ENCODE data around the gene PDIA6. TPM values are rescaled to one million over a fixed set of nuclear protein-coding genes. Genes with fewer than 3 reads are reported as not detected.
A peak's percentile ranks its signal among the peaks of the same experiment; 100 is the strongest.
"Not testable (repeated sequence)": the region's sequence is repeated elsewhere in the genome, so short reads cannot be mapped to it uniquely, and the experiment has no call there.

Gene PDIA6
- total RNA-seq, 1 donor from 2014 or later, result 119 TPM

DNA sequence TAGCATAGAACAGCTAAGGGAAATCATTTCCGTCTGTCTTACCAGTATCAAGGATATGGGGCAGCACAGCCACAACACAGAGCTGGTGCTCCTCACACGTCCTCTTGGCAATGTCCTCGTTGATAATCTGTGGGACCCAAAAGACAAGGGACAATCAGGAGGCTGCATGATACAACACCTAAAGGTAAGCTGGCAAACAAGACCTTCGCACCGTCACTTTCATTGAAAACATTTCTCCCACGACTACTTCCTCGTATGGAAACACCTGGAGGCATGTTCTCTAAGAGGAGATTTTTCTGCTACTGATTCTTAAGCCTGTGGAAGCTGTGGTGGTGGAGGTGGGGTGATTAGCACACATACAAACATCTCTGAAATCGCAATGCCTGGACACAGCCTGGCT is 23.7 kb downstream of the PDIA6 start:
- no peak for ATAC-seq
- no peak for DNase-seq
- intact Hi-C loops (cut with micrococcal nuclease), result no loop called here

- intact Hi-C loops (cut with micrococcal nuclease), result no loop called here
- DNase-seq (no peak), ATAC-seq (no peak)
These were observed 25.2 kb downstream of the PDIA6 start for GRCh38 chr2:10787176-10787968.

DNA sequence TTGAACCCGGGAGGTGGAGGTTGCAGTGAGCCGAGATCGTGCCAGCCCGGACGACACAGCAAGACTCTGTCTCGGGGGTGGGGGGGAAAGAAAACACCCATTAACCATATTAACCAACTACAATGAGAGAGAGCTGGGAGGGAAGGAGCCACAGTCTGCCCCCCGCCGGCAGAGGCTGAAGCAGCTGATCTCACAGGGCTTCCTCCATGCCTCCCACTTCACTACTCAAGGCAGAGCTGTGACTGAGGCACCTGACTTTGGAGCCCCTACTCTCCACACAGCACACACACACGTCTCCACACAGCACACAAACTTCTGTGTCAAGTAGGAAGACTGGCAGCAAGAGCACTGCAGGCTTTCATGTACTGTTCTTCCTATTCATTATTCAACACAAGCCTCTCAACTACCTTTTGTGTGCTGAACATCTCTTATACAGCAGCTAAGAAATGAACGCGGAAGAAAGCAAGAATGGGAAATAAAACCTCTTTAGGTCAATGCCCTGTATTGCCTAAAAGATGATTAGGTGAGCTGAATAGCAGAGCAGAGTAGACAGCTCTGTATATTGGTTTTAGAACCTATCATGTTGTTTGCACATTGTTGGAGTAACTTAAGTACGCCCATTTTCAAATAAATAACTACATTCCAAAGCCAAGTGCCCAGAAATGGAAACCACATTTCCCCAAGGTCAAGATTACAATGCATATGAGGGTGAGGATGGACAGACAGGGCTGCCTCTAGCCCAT is 26.2 kb downstream of the PDIA6 start:
- intact Hi-C loops (cut with micrococcal nuclease), result no loop called here
- no peak for DNase-seq
- ATAC-seq, result no peak

DNA sequence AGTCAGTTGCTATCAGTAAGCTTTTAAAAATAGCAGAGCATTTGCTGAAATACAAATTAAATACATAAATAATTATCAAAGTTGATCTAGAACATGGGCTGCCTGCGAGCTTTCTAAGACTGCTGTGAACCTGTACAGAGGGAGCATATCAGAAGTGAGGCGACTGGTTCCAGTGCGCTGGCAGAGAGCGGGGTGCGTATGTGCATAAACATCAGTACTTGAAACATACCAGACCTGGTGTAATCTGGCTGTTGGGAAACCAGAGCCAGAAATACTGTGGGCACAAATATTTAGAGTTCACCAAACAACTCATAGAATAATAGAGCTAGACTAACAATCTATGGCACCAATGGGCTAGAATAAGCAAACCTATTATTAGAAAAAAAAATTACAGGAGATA is 27.3 kb downstream of the PDIA6 start:
- DNase-seq (peak; percentile 67), ATAC-seq (peak; percentile 94)
- intact Hi-C loops (cut with micrococcal nuclease), result no loop called here

GRCh38 chr2:10784719-10785118 is 27.9 kb downstream of the PDIA6 start:
- intact Hi-C loops (cut with micrococcal nuclease), result no loop called here
- DNase-seq (no peak), ATAC-seq (no peak)

DNA sequence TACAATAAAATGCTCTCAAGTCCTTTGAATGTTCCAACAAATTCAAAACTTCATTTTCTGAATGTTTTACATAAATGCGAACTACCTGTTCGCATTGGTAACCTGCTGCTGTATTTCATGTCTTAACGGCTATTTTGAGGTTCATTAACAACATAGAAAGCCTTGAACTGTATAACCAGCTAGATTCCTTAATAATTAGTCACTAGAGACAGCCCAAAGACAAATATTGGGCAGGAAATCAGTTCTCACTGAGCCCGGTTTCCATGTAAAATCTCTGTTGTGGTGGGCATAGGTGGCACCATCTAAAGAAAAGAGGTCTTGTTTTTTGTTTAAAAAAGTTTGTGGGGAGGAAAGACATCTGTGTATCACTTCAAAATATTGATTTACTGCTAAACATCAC is 29.2 kb downstream of the PDIA6 start:
- ATAC-seq, result no peak
- intact Hi-C loops (cut with micrococcal nuclease), result no loop called here
- no peak for DNase-seq

- no peak for ATAC-seq
- DNase-seq, result no peak
- intact Hi-C loops (cut with micrococcal nuclease), result no loop called here
These were observed 30.8 kb downstream of the PDIA6 start for GRCh38 chr2:10781746-10782145.

GRCh38 chr2:10780821-10781220 is 31.8 kb downstream of the PDIA6 start:
- intact Hi-C loops (cut with micrococcal nuclease); DNase-seq; ATAC-seq: not testable (repeated sequence)

DNA sequence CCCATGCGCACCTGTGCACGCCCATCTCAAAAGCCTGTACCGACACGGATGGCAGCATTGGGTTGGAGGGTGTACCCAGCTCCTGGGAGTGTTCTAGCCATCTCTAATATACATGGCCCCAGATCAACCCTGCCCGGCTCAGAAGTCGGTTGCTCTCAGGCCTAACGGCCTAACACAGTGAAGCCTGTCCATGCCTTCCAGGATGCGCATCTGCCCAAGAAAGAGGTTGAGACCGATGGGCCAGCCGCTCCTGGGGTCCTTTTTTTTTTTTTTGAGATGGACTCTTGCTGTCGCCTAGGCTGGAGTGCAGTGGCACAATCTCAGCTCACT is 32.1 kb downstream of the PDIA6 start:
- ATAC-seq (no peak), DNase-seq (no peak)
- intact Hi-C loops (cut with micrococcal nuclease), result no loop called here

DNA sequence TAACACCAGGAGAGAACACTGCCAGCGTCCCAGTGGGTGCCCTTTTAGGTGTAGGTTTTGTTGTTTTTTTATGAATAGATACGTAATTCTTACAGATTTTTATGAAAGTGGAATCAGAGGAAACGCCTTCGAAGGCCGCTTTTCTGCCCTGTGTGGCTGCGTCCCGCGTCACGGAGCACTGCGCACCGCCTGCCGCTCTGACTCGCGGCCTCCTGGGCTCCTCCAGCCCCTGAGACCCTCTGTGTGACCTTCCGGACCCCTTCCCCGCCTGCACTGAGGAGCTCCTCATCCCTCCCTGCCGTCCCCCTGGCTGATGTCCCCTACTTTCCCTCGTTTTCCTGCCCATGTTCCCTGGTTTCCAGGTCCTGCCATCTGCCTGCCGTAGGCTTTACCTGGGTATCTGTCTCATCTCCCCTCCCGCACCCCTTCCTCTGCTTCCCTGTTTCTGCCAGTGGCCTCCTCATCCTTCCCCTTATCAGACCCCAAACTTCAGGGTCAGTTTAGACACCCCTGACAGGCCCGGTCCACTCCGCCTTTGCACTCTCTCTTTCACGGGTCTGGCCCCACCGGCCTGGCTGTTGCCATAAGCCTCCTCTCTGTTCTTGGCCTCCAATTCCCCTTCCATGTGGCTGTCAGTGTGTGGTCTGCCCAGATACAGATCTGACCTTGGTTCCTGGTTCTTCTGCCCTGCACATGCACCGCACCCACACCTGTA is 32.7 kb downstream of the PDIA6 start:
- intact Hi-C loops (cut with micrococcal nuclease), result no loop called here
- ATAC-seq (no peak), DNase-seq (no peak)

DNA sequence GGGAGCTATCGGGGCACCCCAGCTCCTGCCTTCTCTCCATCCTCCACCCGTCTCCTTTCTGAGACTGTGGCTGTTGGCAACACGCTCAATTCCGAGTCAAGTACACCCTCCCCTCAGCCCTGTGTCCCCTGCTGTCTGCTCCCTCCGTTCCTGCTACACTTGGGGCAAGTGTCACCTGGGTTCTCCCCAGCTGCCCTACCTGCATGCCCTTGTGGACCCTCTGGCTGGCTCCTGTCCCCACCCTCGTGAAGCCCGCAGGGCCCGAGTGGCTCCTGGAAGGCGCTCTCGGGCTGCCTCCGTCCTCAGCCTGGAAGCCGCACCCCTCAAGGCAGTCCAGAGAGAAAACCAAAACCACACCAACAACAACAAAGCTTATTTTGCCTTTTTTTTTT is 33.9 kb downstream of the PDIA6 start:
- intact Hi-C loops (cut with micrococcal nuclease), result no loop called here
- DNase-seq, result no peak
- ATAC-seq, result no peak

DNA sequence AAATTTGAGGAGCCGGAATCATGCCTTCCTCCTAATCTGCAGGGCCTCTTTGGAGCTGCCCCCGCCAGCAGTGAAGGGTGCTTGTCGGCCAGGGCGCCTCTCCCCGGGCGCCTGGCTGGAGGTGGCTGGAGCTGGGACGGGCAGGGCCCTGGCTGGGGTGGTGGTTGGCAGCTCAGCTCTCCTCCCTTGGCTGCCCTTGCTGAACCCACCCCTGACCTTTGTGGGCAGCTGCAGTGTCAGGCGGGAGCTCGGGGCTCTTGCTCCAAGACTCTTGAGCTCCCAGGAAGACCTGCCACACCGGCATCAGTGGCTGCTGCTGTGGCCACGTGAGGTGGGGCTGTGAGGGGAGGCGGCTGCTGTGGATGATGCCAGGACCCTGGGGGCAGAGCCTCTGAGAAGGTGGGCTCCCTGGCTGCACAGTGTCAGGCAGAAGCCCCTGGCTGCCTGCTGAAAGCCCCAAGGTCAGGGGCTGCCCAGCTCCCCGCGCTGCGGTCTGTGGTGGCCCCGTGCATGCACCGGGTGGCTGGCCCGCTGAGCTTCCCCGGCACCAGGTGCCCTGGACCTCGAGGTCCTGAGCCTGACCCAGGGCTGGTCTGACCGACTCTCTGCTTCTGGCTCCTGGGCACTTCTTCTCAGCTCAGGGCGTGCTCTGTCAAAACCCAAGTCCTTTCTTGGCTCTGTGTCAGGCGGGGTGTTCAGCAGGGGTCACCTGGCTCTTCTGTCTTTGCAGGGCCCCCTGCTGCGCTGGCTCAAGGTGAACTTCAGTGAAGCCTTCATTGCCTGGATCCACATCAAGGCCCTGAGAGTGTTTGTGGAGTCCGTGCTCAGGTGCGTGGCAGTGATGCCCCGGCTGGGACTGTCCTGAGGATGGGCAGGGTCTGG is 34.5 kb downstream of the PDIA6 start:
- intact Hi-C loops (cut with micrococcal nuclease), result no loop called here
- ATAC-seq (peak; percentile 53), DNase-seq (no peak)

DNA sequence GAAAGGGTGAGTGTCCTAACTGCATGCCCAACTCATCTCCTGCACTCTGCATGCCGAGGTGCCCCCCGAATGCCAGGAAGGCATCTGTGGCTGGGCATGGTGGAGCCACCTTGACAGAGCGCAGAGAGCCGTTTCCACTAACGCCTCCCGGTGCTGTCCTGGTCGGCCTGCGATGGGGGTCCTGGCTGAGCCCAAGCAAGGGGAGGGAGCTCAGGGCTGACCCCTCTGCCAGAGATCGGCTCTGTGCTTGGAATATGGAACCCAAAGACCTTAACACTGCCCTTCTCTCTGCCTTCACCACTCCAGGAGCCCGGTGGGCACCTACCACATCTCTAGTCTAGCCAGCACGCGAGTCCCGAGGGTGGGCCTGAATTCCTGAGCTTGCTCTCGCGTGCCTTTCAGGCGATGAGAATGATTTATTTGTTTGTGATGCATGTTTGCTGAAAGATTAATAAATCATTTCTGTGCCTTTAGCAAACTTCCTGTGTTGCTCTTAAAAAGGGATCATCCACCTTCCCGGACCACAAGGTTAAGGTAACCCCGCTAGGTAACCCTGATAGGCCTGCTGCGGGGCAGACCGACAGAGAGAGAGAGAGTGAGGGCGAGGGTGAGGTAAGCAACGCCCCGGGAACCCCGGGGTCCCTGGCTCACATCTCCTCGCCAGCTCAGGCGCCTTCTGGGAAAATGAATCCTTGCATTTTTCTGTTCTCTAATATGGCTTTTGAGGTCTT is 35.3 kb downstream of the PDIA6 start:
- no peak for DNase-seq
- no peak for ATAC-seq
- intact Hi-C loops (cut with micrococcal nuclease), result no loop called here

- ATAC-seq, result no peak
- no peak for DNase-seq
- intact Hi-C loops (cut with micrococcal nuclease), result no loop called here
These were observed 36.2 kb downstream of the PDIA6 start for GRCh38 chr2:10776231-10776977.

DNA sequence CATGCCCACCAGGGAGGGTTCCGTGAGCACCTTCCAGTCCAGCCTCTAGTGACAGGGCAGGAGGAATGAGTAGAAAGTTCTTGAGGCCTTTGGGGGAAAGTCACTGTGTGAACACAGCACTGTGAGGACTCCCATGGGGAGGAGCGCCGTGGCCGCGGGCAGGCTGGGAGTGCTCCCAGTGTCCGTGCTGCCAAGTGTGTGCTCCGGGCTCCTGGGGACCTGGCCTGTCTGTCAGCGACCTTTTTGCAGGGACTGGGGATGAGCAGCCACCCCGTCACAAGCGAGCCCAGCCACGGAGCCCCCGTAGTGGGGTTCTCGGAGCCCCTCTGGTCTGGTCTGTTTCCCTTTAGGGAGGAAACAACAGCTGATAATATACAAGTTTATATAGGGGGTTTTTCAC is 36.8 kb downstream of the PDIA6 start:
- intact Hi-C loops (cut with micrococcal nuclease), result no loop called here
- DNase-seq (no peak), ATAC-seq (no peak)

- intact Hi-C loops (cut with micrococcal nuclease), result no loop called here
- DNase-seq (no peak), ATAC-seq (no peak)
These were observed 37.4 kb downstream of the PDIA6 start for GRCh38 chr2:10775021-10775780.

- DNase-seq, result peak; percentile 66
- ATAC-seq, result peak; percentile 79
- intact Hi-C loops (cut with micrococcal nuclease), result no loop called here
These were observed 38.2 kb downstream of the PDIA6 start for GRCh38 chr2:10774394-10774793.

All from left ventricle myocardium superior (tissue), 1 donor.